PC-9 (cell line): Measurements from ENCODE around the gene FAM72B. TPM values are rescaled to one million over a fixed set of nuclear protein-coding genes. Genes with fewer than 3 reads are reported as not detected.
"Not testable (repeated sequence)": the region's sequence is repeated elsewhere in the genome, so short reads cannot be mapped to it uniquely, and the experiment has no call there.

ENCODE experiments used
- BruUV-seq: library from RNA; stranded (reverse); fragments of 400-500 nt; replicated peaks from 2 replicates; lab custom pipeline; 2021; lab: Mats Ljungman, UMichigan
- CTCF ChIA-PET: fragments of 300-600 bp; sonication (Branson Sonifier 250); formaldehyde crosslinking; loops from one replicate; lab custom pipeline; 2022; ENCODE audit warnings: antibody characterized with exemption; lab: Charles Lee
- POLR2A ChIA-PET: fragments of 300-600 bp; sonication (Branson Sonifier 250); formaldehyde crosslinking; loops from one replicate; lab custom pipeline; 2022; ENCODE audit warnings: antibody characterized with exemption; ENCODE audit not compliant: unreplicated experiment; lab: Charles Lee
- DNase-seq, 2 experiments: peaks; one replicate each; pipeline versions ENCODE4 v3.0.0 to v3.0.0-alpha.2; 2015 to 2022; ENCODE audit warnings: mixed read lengths in 1 of 2
- H2AFZ ChIP-seq: fragments of 200-600 bp; sonication (generic); 2 replicates; pipeline ENCODE4 v1.8.1; 2017; ENCODE audit warnings: antibody characterized with exemption
- H3F3A ChIP-seq: fragments of 200-600 bp; sonication (generic); 2 replicates; pipeline ENCODE4 v1.8.1; 2017; ENCODE audit warnings: antibody characterized with exemption, mild to moderate bottlenecking, low read depth; ENCODE audit not compliant: insufficient read depth
- H3K27ac ChIP-seq: fragments of 200-600 bp; sonication (generic); 2 replicates; pipeline ENCODE4 v1.6.1; 2016; ENCODE audit warnings: mixed run types
- H3K27me3 ChIP-seq: fragments of 200-600 bp; sonication (generic); 2 replicates; pipeline ENCODE4 v1.6.1; 2016; ENCODE audit warnings: low read depth, mixed run types; ENCODE audit not compliant: insufficient read depth
- H3K36me3 ChIP-seq: fragments of 200-600 bp; sonication (generic); 2 replicates; pipeline ENCODE4 v1.6.1; 2016; ENCODE audit warnings: low read depth, mixed run types
- H3K4me1 ChIP-seq: fragments of 200-600 bp; sonication (generic); replicated peaks from 2 replicates; pipeline ENCODE4 v1.6.1; 2016; ENCODE audit warnings: mixed run types; ENCODE audit not compliant: insufficient read depth
- H3K4me2 ChIP-seq: fragments of 200-600 bp; sonication (generic); 2 replicates; pipeline ENCODE4 v1.6.1; 2017; ENCODE audit warnings: mixed run types
- H3K4me3 ChIP-seq: fragments of 200-600 bp; sonication (generic); 2 replicates; pipeline ENCODE4 v1.6.1; 2016; ENCODE audit warnings: mixed run types
- H3K79me2 ChIP-seq: fragments of 200-600 bp; sonication (generic); 2 replicates; pipeline ENCODE4 v1.6.1; 2017; ENCODE audit warnings: low read depth, mixed run types
- H3K9me2 ChIP-seq: fragments of 200-600 bp; sonication (generic); 2 replicates; pipeline ENCODE4 v1.8.1; 2017; ENCODE audit warnings: mild to moderate bottlenecking; ENCODE audit not compliant: insufficient read depth
- H3K9me3 ChIP-seq: fragments of 200-600 bp; sonication (generic); 2 replicates; pipeline ENCODE4 v1.8.1; 2016; ENCODE audit warnings: low read depth; ENCODE audit not compliant: insufficient read depth
- H4K20me1 ChIP-seq: fragments of 200-600 bp; sonication (generic); 2 replicates; pipeline ENCODE4 v1.8.1; 2017; ENCODE audit not compliant: insufficient read depth
- intact Hi-C: fragments of 100-400 bp; cut with micrococcal nuclease; formaldehyde crosslinking; loops from one replicate; pipeline ENCODE4 v1.10.0; 2022; ENCODE audit not compliant: unreplicated experiment
- total RNA-seq: library from RNA; stranded (reverse); gene quantifications from 2 replicates; pipeline ENCODE4 v1.2.3, GENCODE V29; 2021

The FAM72B gene
- total RNA-seq, 1 experiment from 2014 or later: 19.4 TPM

- H3K4me1 ChIP-seq, POLR2A ChIA-PET, H3K9me2 ChIP-seq, H3K27me3 ChIP-seq, H3K79me2 ChIP-seq, H4K20me1 ChIP-seq, H3K4me2 ChIP-seq, H3F3A ChIP-seq, intact Hi-C loops, CTCF ChIA-PET, H3K9me3 ChIP-seq, BruUV-seq, DNase-seq, H3K36me3 ChIP-seq, H3K4me3 ChIP-seq, H2AFZ ChIP-seq, H3K27ac ChIP-seq: not testable (repeated sequence)
Observed at GRCh38 chr1:121197095-121197882, 13.1 kb upstream of the FAM72B start.

- H3K9me3 ChIP-seq, H3K79me2 ChIP-seq, CTCF ChIA-PET, H4K20me1 ChIP-seq, H3K4me3 ChIP-seq, DNase-seq, H3K36me3 ChIP-seq, H3F3A ChIP-seq, intact Hi-C loops, H3K9me2 ChIP-seq, BruUV-seq, H3K27me3 ChIP-seq, POLR2A ChIA-PET, H2AFZ ChIP-seq, H3K27ac ChIP-seq, H3K4me1 ChIP-seq, H3K4me2 ChIP-seq: not testable (repeated sequence)
Observed at GRCh38 chr1:121192512-121192911, 8.4 kb upstream of the FAM72B start.

GRCh38 chr1:121187914-121188313, 3.8 kb upstream of the FAM72B start:
- H3K79me2 ChIP-seq, intact Hi-C loops, H3K36me3 ChIP-seq, H3K27me3 ChIP-seq, H2AFZ ChIP-seq, BruUV-seq, H3K9me3 ChIP-seq, DNase-seq, H4K20me1 ChIP-seq, H3F3A ChIP-seq, POLR2A ChIA-PET, H3K9me2 ChIP-seq, H3K4me1 ChIP-seq, H3K27ac ChIP-seq, CTCF ChIA-PET: not testable (repeated sequence)
- peak overlapping the region; percentile 46; the same call in 1 of the 2 replicates for H3K4me3 ChIP-seq
- peak overlapping the region; percentile 67 for H3K4me2 ChIP-seq

GRCh38 chr1:121186191-121186590, 2.1 kb upstream of the FAM72B start:
- CTCF ChIA-PET, H3K9me3 ChIP-seq, H3K79me2 ChIP-seq, H3K4me1 ChIP-seq, BruUV-seq, H3K4me3 ChIP-seq, POLR2A ChIA-PET, H3K27me3 ChIP-seq, H2AFZ ChIP-seq, H4K20me1 ChIP-seq, H3K27ac ChIP-seq, H3K4me2 ChIP-seq, intact Hi-C loops, H3K36me3 ChIP-seq, H3F3A ChIP-seq, DNase-seq, H3K9me2 ChIP-seq: not testable (repeated sequence)

- H3K36me3 ChIP-seq, H2AFZ ChIP-seq, H3K27me3 ChIP-seq, H4K20me1 ChIP-seq, H3F3A ChIP-seq, POLR2A ChIA-PET, intact Hi-C loops, H3K27ac ChIP-seq, H3K9me2 ChIP-seq, H3K79me2 ChIP-seq, DNase-seq, H3K4me1 ChIP-seq, BruUV-seq, H3K9me3 ChIP-seq, CTCF ChIA-PET, H3K4me2 ChIP-seq: not testable (repeated sequence)
- peak overlapping the region; percentile 36; the same call in 1 of the 2 replicates for H3K4me3 ChIP-seq
Observed at GRCh38 chr1:121185140-121185708, 1.1 kb upstream of the FAM72B start.

- intact Hi-C loops, H2AFZ ChIP-seq, H3K79me2 ChIP-seq, H4K20me1 ChIP-seq, H3K27ac ChIP-seq, H3K9me2 ChIP-seq, H3K36me3 ChIP-seq, POLR2A ChIA-PET, BruUV-seq, H3K9me3 ChIP-seq, H3F3A ChIP-seq, H3K27me3 ChIP-seq, H3K4me1 ChIP-seq, CTCF ChIA-PET: not testable (repeated sequence)
- Histone ChIP-seq H3K4me3 (peak overlapping the region; percentile 65), H3K4me2 (peak overlapping the region; percentile 90)
- peak; percentile 22 to 33 for DNase-seq
Observed at GRCh38 chr1:121183867-121184266, 273 bp downstream of the FAM72B start.

GRCh38 chr1:121178197-121178596, 5.9 kb downstream of the FAM72B start:
- H3K79me2 ChIP-seq, DNase-seq, BruUV-seq, intact Hi-C loops, POLR2A ChIA-PET, H3K9me2 ChIP-seq, H3F3A ChIP-seq, H3K27me3 ChIP-seq, H3K27ac ChIP-seq, CTCF ChIA-PET, H3K36me3 ChIP-seq, H2AFZ ChIP-seq, H3K4me2 ChIP-seq, H4K20me1 ChIP-seq, H3K4me1 ChIP-seq, H3K9me3 ChIP-seq, H3K4me3 ChIP-seq: not testable (repeated sequence)
